ENCODE results near the gene TSHZ2. TPM values are rescaled to one million over a fixed set of nuclear protein-coding genes. Genes with fewer than 3 reads are reported as not detected.

The TSHZ2 gene
- total and polyA plus RNA-seq, 2 of the 4 experiments (the other 2 are of a cell fraction) = under 0.01 to 0.02 TPM

GRCh38 chr20:53533500-53533899, 561.3 kb downstream of the TSHZ2 start:
- H3K56ac ChIP-seq (ENCODE audit: extremely low read depth, insufficient read depth, low read length) = no peak overlapping the region
- dilution Hi-C loops (cut with HindIII; ENCODE audit: low sequenced_read_pairs, unreplicated experiment) (no loop called here), intact Hi-C loops (cut with micrococcal nuclease) (no loop called here), in situ Hi-C loops (cut with MboI; ENCODE audit: low sequenced_read_pairs) (no loop called here)
- POLR2A ChIA-PET (ENCODE audit: unreplicated experiment) = no interaction called here
- no peaks in the 10 kb centered on the region for H3K9me3 ChIP-seq (ENCODE audit: control insufficient read depth, insufficient read depth, low read length)
- H3K36me3 ChIP-seq (ENCODE audit: control insufficient read depth, insufficient read depth, low read length) = no peaks in the 10 kb centered on the region
- H4K5ac ChIP-seq (ENCODE audit: low read depth, low read length) = no peak overlapping the region
- no peak overlapping the region for H4K8ac ChIP-seq (ENCODE audit: low read depth in 2 of 2, low read length in 2 of 2)
- no peaks in the 10 kb centered on the region for H3K4me1 ChIP-seq (ENCODE audit: control insufficient read depth, insufficient read depth, low read length)
- ATAC-seq (ENCODE audit: low read depth) (no peak), DNase-seq (no peak)
- H3K14ac ChIP-seq (replicated peaks; ENCODE audit: low read depth, low read length) = no peak overlapping the region
- H3K4me2 ChIP-seq (ENCODE audit: low read depth, low read length) = no peak overlapping the region
- no peak overlapping the region for H2BK20ac ChIP-seq (ENCODE audit: low read depth, low read length)
- BruUV-seq (replicated peaks) = no TSS peak
- no peak overlapping the region for H3K4me3 ChIP-seq (ENCODE audit: insufficient read depth, low read depth, low read length)
- H3K23ac ChIP-seq (ENCODE audit: low read depth, low read length) = no peak overlapping the region
- H3K27ac ChIP-seq (ENCODE audit: insufficient read depth, low read length) = no peak overlapping the region
- H3K9me1 ChIP-seq (ENCODE audit: insufficient read depth, low read length) = no peaks in the 10 kb centered on the region
- no peak overlapping the region for H2AFZ ChIP-seq (replicated peaks; ENCODE audit: low read length, poor library complexity)
- no peak overlapping the region for H3K9ac ChIP-seq (ENCODE audit: low read depth, low read length)
- H3K27me3 ChIP-seq (ENCODE audit: control insufficient read depth, insufficient read depth, low read length) = peaks cover 2% of the 10 kb centered on the region
- no peaks in the 10 kb centered on the region for H3K79me1 ChIP-seq (ENCODE audit: low read depth in 1 of 2, low read length in 2 of 2)
- CTCF ChIA-PET = no interaction called here
- no peak overlapping the region for H2BK5ac ChIP-seq (ENCODE audit: low read depth, low read length, poor library complexity, severe bottlenecking)
- WGBS, 2 experiments (ENCODE audit: extremely low coverage in 2 of 2, insufficient read length in 1 of 2) = no CpG with 5 or more reads among the region's 1 CpG
- no peak overlapping the region for H2AK9ac ChIP-seq (replicated peaks; ENCODE audit: low read depth, low read length, poor library complexity)
- no peak for TF ChIP-seq NFE2L2 (IDR thresholded peaks at IDR 0.05; ENCODE audit: low read depth, low read length)
- no peak for TF ChIP-seq BHLHE40 (IDR thresholded peaks at IDR 0.05; ENCODE audit: low read depth, low read length)
- no peak for TF ChIP-seq USF2 (IDR thresholded peaks at IDR 0.05; ENCODE audit: low read depth, low read length)
- TF ChIP-seq RCOR1 (IDR thresholded peaks at IDR 0.05; ENCODE audit: insufficient replicate concordance, low read length) = no peak
- no peak for TF ChIP-seq ELK1 (IDR thresholded peaks at IDR 0.05; ENCODE audit: borderline replicate concordance, low read depth, low read length)
- no peak for TF ChIP-seq RFX5 (IDR thresholded peaks at IDR 0.05; ENCODE audit: low read depth, low read length)
- no peak for TF ChIP-seq POLR2A (IDR thresholded peaks at IDR 0.05; ENCODE audit: low read depth, low read length)
- no peak for TF ChIP-seq RAD21 (IDR thresholded peaks at IDR 0.05; ENCODE audit: low read length)
- TF ChIP-seq CTCF (conservative IDR thresholded peaks at IDR 0.05; ENCODE audit: low read depth, low read length) = no peak
- TF ChIP-seq CHD1 (IDR thresholded peaks at IDR 0.05; ENCODE audit: low read depth, low read length) = no peak
- H4K20me1 ChIP-seq (ENCODE audit: insufficient read depth, low read length) = no peaks in the 10 kb centered on the region
- no peak overlapping the region for H3K4ac ChIP-seq (ENCODE audit: low read depth, low read length)
- no peak overlapping the region for H3K18ac ChIP-seq (ENCODE audit: low read depth, low read length)
- no peak overlapping the region for H2BK120ac ChIP-seq (ENCODE audit: low read depth, low read length)
- no peak overlapping the region for H4K91ac ChIP-seq (ENCODE audit: insufficient read depth, low read depth, low read length)
- no peak overlapping the region for H2AK5ac ChIP-seq (ENCODE audit: low read depth, low read length)
- H2BK15ac ChIP-seq (ENCODE audit: low read depth, low read length) = no peak overlapping the region

Data from IMR-90 (cell line).